Stimulated activated CD8-positive, alpha-beta memory T cell treated with anti-CD3 and anti-CD28 coated beads, Interleukin-12 subunit alpha, Interleukin-12 subunit beta, amount 100 ng/mL, for 1 hour (primary cell): ENCODE measurements around the gene NEMP1.
A peak's percentile ranks its signal among the peaks of the same experiment; 100 is the strongest.
"Not testable (repeated sequence)": the region's sequence is repeated elsewhere in the genome, so short reads cannot be mapped to it uniquely, and the experiment has no call there.

ENCODE experiments used
- DNase-seq: peaks from one replicate; pipeline ENCODE4 v3.0.0-alpha.2; 2020; ENCODE audit warnings: low read depth

NEMP1 gene

DNA sequence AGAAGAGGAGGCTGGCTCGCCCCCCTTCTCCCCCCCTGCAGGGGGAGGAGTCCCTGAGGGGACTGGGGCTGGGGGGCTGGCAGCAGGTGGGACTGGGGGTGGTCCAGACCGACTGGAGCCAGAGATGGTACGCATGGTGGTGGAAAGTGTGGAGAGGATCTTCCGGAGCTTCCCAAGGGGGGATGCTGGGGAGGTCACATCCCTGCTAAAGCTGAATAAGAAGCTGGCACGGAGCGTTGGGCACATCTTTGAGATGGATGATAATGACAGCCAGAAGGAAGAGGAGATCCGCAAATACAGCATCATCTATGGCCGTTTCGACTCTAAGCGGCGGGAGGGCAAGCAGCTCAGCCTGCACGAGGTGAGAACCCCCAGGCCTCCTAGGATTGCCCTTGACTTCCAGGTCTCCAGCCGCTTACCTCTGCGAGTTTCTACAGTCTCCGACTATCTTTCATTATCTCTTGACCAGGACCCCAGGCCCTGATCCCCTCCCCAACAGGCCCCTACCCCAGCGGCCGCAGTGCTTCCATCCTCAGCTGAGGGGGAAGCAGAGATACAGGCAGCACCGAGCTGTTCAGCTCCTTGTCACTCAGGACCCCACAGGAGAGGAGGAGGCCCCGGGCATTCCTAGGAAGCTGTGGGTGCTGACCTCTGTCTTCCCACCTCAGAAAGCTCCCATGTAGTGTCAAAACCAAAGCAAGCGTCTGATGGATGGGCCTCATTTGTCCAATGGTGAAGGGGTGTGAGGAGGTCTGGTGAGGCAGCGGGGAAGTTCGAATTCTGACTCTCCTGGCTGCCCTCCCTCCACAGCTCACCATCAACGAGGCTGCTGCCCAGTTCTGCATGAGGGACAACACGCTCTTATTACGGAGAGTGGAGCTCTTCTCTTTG, 13.3 kb upstream of the NEMP1 start:
- DNase-seq = no peak

DNA sequence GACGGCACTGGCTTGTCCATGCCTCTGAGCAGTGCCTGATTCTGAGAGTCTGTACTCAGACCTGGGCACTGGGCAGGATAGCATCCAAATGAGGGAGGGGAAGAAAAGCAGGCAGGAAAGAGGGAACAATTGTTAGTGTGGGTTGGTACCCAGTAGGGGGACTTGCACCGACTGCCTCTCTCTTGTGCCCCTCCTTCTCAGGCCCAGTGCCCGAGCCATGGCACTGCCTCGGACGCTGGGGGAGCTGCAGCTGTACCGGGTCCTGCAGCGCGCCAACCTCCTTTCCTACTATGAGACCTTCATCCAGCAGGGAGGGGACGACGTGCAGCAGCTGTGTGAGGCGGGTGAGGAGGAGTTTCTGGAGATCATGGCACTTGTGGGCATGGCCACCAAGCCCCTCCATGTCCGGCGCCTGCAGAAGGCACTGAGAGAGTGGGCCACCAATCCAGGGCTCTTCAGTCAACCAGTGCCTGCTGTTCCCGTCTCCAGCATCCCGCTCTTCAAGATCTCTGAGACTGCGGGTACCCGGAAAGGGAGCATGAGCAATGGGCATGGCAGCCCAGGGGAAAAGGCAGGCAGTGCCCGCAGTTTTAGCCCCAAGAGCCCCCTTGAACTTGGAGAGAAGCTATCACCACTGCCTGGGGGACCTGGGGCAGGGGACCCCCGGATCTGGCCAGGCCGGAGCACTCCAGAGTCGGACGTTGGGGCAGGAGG, 12.5 kb upstream of the NEMP1 start:
- DNase-seq = no peak

DNA sequence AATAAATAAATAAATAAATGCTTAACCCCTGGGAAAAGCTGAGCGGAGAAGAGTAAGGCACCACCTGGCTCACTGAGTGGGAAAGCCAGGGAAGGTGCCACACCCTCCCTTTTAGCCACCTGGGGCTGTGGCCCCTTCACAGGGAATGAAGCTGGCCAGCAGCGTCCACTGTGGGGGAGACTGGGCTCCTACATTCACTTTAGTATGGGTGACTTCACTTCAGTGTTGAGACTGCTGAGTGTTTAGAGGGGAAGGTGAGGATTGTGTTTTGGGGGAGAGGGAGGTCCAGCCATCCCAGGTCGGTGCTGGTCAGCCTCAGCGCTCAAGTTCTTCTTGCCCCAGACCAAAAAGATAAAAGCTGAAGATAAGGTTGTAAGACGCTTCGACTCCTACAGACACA, 11.9 kb upstream of the NEMP1 start:
- DNase-seq = no peak

DNA sequence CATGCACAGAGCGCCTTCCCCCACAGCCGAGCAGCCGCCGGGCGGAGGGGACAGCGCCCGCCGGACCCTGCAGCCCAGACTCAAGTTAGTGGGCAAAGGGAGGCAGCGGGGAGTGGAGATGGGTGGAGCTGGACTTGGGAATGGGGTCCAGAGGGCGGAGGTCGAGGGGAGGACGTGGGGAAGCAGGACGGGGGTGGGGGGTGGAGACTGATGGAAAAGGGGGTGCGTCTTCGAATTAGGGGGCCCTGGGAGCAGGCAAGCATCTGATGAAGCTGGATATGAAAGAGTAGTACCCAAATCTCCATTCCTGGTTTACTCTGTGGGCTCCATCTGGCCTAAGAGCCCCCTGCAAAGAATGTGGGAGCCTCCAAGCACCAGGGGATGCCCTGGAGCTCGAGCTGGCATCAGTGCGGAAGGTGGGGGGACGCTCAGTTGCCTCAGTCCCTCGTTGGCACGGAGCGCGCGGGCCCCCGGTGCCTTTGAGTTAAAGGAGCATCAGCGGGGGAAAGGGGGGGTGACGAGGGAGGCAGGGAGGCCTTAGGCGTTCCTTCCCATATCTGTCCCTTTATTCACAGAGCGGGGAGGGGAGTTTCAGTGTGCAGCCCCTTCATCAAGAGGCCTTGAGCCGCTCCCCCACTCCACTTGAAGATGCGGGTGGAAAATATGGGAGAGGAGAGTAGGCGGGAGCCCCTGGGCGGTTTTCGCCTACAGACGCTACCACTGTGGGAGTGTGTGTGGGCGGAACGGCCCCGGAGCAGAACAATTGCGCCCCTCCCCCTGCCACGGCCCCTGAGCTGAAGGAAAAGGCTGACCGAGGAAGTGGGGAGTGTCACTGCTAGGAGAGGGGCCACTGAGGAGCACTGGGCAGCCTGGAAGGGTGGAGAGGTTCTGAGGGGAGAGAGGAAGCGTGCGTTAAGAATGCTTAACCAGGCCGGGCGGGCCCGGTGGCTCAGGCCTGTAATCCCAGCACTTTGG, 11.0 kb upstream of the NEMP1 start:
- peak; percentile 51 for DNase-seq

DNA sequence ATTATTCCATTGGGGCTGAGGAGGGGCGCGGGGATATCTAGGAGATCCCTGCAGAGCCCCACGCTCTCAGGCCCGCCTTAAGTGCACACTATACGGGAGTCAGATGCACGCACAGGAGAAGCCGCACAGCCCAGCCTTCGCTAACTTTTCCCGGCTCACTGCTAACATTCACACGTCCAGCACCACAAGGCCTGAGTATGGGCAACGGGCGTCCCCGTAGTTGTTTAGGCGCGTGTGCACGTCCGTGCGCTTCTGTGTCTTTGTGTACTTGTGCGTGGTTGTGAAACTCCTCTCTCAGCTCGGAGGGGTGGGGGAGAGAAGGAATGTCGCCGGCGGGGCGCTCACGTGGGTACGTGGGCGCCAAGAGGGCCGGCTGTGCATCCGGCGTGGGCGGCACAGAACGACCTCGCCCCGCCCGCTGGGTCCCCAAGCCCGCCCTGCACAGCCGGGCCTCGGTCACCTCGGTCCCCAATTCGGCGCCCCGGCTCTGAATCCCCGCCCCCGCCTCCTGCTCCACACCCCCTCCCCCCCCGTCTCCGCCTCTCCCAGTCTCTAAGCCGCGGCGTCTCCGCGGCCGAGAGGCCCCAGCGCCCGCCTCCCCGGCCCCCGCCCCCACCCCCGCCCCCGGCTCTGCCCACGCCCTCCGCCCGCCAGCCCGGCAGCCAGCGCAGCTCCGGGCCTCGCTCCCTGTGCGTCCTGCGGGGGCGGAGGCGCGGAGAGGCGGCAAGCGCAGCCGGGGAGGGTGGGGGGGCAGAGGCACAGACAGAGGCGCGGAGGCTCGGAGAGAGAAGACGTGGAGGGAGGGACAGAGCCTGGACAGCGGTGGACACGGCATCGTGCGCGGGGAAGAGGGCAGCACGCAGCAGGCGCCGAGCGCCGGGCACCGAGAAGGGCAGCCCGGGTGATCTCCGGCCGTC, 10.0 kb upstream of the NEMP1 start, which contains the start of gene NAB2:
NAB2 (plus strand) TSS at position 761 of the 917 bp plus-strand sequence. CDS start 158 bp downstream, outside the sequence.
- DNase-seq = peak; percentile 91

DNA sequence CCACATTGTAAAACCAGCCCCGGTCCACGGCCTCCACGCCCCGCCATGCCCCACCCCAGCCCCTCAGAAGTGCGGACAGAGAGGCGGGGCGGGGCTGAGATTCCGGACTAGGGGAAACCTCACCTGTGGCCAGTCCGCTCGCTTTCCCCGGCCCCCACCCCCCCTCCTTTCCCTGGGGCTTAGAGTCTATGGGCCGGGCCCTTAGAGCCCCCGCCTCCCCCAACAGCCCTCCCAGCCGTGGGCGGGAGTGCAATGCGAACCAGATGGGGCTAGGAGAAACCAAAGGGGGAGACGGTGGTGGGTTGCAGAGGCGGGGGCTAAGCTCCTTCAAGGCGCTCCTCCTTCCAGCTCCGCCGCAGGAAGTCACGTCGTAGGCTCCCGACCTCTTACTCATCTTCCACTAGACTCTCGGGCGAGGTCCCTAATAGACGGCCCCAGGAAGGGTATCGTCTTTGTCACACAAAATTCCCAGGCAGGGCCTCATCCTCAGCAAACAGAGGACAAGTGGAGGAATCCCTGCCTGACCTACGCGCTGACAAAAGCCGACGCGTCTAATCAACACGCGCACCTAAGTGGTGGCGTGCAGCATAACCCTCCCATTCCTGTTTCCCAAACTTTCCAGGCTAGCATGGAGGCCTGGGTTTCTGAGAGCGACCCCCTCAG, 9.2 kb upstream of the NEMP1 start:
- DNase-seq = peak; percentile 69

DNA sequence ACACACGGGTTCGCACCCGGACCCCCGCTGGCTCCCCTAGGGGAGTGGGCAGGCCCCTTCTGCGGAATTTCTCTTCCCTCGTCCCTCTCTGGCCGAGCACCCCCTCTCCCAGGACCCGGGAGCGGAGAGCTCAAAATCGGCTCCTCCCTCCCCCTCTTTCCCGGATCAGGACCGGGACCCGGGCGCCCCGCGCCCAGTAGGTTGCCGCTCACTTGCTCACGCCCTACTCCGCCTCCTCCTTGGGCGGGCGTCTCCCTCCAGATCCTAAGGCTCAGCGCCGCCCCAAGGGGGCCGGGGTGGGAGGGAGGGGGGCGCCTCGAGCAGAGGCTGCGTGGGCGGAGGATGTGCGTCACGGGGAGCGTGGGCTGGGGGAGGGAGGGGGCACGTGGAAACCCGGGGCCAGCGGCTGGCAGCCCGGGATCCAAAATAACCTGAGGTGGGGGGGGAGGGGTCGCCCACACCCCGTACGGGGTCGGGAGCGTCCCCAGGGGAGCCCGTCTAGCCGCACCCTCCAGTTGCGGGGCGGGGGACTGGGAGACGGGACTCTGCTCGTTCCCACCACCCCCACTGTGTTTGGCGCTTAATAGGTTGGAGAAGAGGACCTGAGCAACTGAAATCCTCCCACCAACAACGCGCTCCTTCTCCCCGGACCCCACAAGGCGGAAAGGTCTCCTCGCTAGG, 8.6 kb upstream of the NEMP1 start:
- peak; percentile 95 for DNase-seq

DNA sequence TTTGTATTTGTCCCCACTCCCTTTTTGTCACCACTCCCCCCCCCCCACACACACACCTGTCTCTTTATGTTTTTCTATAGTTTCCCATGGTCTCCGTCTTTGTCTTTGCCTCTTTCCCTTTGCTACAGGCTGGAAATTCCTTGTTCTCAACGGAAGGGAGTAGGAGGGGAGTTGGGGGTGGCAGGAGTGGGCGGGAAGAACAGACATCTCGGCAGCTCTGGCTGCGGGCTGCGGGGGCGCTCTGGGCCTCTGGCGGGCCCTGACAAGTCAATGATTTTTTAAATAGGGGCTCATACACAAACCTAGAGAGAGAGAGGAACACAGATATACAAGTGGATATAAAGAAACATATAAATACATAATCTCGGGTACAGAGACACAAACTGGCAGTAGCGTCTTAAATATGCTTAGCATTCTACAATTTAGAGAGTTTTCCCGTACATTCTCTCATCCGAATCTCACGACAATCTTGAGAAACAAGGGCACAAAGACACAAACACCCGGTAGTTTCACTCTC, 8.0 kb upstream of the NEMP1 start:
- peak; percentile 56 for DNase-seq

DNA sequence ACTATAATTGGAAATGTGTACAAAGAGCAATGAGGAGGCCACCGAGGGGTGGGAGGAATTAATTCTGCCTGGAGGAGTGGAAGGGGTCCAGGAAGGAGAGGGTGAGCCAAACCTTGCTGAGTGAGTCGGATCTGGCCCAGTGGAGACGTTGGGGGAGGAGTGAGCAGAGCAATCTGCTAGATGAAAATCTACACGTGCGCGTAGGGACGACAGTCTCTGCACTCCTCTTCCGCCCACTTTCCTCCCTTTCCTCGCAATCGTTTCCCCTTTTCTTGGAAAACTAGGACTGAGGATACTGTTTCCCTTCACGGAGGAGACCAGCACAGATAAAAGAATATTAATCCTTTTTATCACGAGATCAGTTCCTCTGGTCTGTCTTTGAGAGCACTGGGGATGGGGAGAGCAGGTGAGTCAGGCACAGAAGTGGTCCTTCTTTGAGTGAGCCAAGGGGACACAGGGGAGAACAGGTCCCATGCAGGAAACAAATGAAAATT, 7.5 kb upstream of the NEMP1 start:
- DNase-seq = no peak

DNA sequence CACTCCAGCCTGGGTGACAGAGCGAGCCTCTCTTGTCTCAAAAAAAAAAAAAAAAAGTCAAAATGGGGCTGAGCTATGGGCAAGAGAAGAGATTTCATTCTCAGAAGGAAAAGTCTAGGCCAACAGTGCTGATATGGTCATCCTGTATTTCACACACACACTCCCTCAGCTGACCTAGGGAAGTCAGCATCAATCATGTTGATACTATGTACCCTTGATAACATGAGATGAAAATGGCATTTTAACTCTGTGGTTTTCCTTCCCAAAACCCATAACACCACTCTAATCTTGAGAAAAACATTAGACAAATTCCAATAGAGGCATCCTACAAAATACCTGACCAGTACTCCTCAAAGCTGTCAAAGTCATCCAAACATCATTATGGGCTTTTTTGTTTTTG, 2.3 kb upstream of the NEMP1 start:
- DNase-seq = no peak

DNA sequence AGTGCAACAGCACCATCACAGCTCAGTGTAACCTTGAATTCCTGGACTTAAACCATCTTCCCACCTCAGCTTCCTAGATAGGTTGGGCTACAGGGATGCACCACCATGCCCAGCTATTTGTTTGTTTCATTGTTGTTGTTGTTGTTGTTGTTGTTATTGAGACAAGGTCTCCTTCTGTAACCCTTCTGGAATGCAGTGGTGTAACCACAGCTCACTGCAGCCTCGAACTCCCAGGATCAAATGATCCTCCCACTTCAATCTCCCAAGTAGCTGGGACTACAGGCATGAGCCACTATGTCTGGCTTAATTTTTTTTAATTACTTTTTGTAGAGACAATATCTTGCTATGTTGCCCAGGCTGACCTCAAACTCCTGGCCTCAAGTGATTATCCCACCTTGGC, 1.2 kb upstream of the NEMP1 start:
- no peak for DNase-seq

DNA sequence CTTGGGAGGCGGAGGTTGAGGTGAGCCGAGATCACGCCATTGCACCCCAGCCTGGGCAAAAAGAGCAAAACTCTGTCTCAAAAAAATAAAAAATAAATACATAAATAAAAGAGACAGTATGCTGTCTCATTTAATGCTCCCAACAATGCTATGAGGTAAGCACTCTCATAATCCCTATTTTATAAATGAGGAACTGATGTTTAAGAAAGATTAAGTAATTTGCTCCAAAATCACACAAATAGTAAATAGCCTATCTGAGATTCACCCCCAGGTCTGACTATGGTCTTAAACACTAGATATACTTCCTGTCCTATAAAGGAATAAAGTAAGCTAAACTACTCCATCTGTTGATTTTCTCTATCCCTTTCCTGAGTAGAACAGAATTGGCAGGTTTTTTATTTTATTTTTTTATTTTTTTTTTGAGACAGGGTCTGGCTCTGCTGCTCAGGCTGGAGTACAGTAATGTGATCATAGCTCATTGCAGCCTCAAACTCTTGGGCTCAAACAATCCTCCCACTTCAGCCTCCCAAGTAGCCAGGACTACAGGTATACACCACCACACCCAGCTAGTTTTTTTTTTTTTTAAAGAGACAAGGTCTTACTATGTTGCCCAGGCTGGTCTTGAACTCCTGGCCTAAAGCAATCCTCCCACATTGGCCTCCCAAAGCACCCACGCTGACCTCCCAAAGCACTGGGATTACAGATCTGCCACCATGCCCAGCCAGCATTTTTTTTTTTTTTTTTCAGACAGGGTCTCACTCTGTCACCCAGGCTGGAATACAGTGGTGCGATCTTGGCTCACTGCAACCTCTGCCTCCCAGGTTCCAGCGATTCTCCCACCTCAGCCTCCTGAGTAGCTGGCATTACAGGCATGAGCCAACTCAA, 4.8 kb downstream of the NEMP1 start:
- DNase-seq = not testable (repeated sequence)

DNA sequence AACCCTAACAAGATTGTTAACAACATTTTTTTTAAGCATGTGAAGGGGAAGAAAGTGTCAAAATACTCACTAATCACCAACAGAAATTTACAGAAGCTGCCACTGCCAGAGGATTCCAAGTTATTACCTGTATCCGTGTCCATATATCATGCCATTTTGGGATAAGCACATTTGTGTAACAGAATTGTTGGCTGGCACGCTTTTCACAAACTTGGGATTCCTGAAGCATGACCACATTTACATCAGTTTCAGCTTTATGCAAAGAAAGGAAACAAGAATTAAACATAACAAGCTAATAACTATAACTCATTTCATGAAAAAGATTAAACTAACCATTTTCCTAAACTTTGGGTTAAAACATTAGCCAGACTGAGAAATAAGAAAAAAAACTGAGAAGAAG, 5.9 kb downstream of the NEMP1 start:
- no peak for DNase-seq

DNA sequence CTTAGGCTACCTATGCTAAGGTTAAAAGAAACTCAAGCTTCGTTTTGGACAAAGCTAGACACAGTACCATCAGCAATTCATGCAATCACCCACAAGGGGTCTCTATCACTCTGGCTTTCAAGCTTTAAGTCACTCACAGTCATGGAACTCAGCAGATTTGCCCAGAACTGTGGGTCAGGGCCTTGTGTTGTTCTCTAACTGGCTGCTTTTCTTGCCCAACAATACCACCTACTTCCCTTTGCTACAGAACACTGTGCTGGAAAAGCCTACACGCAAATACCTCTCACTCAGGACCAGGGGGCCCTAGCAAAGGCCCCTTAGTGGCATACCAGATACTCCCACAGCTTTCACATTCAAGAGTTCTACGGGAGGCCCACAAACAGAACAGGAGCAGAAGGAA, 9.1 kb downstream of the NEMP1 start:
- DNase-seq = no peak

DNA sequence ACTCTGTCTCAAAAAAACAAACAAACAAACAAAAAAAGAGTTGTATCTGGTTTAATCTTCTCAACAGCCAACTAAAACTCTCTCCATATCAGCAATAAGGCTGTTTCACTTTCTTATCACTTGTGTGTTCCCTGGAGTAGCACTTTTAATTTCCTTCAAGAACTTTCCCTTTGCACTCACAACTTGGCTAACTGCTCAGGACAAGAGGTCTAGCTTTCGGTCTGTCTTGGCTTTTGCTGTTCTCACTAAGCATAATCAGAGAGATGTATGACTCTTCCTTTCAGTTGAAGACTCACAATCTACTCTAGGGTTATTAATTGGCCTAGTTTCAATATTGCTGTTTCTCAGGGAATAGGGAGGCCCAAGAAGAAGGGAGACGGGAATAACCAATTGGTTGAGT, 12.3 kb downstream of the NEMP1 start:
- no peak for DNase-seq

DNA sequence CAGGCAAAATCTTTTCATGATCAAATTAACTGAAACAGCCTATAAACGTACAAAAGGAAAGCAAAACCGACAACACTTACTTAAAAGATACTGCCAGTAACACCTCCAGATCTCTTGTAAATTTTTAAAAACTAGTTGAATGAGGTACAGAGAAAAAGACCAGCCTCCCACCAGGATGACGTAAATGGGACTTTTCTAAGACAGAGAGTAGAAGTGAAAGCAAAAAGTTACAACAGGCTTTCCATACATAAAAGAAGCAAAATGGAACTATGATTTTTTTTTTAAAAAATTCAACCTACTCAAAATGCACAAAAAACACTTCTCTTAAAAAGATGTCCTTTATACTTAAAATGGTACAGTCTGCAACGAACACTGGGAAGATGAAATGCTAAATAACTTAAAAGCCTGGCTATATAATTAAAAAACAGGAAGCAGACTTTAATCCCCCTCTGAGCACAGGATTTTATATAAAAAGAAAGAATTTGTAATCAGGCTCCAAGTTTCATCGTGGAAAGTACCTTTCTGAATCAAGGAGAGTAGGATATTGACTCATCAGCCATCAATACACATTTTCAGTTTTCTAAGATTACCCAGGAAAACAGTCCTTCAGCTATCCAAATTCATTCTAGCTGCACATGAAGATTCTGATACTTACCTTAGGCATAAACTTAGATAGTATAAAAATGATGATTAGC, 14.5 kb downstream of the NEMP1 start:
- no peak for DNase-seq

DNA sequence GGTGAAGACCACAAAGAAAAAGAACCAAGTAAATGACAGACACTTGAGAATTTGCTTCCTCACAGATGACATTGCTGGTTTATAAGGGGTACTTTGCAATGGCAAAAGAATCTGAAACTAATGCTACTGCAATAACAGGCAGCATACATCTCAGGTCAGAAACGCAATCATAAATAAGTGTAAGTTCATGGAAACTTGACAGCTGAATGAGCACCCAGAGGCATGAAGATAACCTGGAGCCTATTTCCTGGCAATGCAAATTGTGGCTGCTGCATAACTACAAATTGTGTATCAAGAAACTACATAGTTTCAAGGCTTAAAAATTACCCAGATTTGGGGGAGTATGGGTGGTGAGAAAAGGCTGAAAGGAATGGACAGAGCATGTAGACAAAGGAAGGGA, 20.1 kb downstream of the NEMP1 start:
- DNase-seq = no peak
